ENCODE measurements around the gene PUM1. TPM values are rescaled to one million over a fixed set of nuclear protein-coding genes. Genes with fewer than 3 reads are reported as not detected.

The PUM1 gene
- total RNA-seq, 1 donor from 2014 or later = 143 TPM

- Histone ChIP-seq H3K4me1 (ENCODE audit: insufficient read depth, low read length) (peaks cover 31% of the 10 kb centered on the region), H3K79me2 (ENCODE audit: insufficient read depth, low read length) (peaks cover 50% of the 10 kb centered on the region), H3K27me3 (ENCODE audit: insufficient read depth, low read length) (no peaks in the 10 kb centered on the region), H2AFZ (ENCODE audit: low read depth, low read length) (peak overlapping the region; percentile 27), H3K27ac (ENCODE audit: low read depth, low read length) (no peak overlapping the region), H3K4me3 (ENCODE audit: insufficient read depth, low read depth, low read length) (peak overlapping the region; percentile 68), H3K9ac (ENCODE audit: low read length) (peak overlapping the region; percentile 74), H3K4me2 (ENCODE audit: low read length) (peak overlapping the region; percentile 93), H3K9me3 (ENCODE audit: insufficient read depth, low read depth, low read length) (no peaks in the 10 kb centered on the region), H4K20me1 (ENCODE audit: insufficient read depth, low read length) (peaks cover 48% of the 10 kb centered on the region), H3K36me3 (ENCODE audit: insufficient read depth, low read length) (no peaks in the 10 kb centered on the region)
- no peak for FAIRE-seq
- H3K9me3 Mint-ChIP-seq (ENCODE audit: unreplicated experiment) = no peaks in the 10 kb centered on the region
- peaks cover 20% of the 10 kb centered on the region for H3K4me1 Mint-ChIP-seq (ENCODE audit: low read depth, unreplicated experiment)
- H3K4me3 Mint-ChIP-seq (ENCODE audit: unreplicated experiment) = peak overlapping the region; percentile 94
- peak overlapping the region; percentile 82 for H3K27ac Mint-ChIP-seq (ENCODE audit: unreplicated experiment)
- peaks cover 2% of the 10 kb centered on the region for H3K27me3 Mint-ChIP-seq (ENCODE audit: low read depth, unreplicated experiment)
- H3K36me3 Mint-ChIP-seq (ENCODE audit: low read depth, unreplicated experiment) = no peaks in the 10 kb centered on the region
- TF ChIP-seq EZH2 (IDR thresholded peaks at IDR 0.05; ENCODE audit: insufficient read depth, low read length) = no peak
- TF ChIP-seq, protein P1, sequence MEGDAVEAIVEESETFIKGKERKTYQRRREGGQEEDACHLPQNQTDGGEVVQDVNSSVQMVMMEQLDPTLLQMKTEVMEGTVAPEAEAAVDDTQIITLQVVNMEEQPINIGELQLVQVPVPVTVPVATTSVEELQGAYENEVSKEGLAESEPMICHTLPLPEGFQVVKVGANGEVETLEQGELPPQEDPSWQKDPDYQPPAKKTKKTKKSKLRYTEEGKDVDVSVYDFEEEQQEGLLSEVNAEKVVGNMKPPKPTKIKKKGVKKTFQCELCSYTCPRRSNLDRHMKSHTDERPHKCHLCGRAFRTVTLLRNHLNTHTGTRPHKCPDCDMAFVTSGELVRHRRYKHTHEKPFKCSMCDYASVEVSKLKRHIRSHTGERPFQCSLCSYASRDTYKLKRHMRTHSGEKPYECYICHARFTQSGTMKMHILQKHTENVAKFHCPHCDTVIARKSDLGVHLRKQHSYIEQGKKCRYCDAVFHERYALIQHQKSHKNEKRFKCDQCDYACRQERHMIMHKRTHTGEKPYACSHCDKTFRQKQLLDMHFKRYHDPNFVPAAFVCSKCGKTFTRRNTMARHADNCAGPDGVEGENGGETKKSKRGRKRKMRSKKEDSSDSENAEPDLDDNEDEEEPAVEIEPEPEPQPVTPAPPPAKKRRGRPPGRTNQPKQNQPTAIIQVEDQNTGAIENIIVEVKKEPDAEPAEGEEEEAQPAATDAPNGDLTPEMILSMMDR (IDR thresholded peaks at IDR 0.05; ENCODE audit: insufficient read depth, low read depth, low read length) = no peak
- DNase-seq (ENCODE audit: low read depth) = no peak
Observed at GRCh38 chr1:30907481-30908315, 157.8 kb downstream of the PUM1 start.

- peaks cover 59% of the 10 kb centered on the region for H3K79me2 ChIP-seq (ENCODE audit: insufficient read depth, low read length)
- H3K27ac Mint-ChIP-seq (ENCODE audit: unreplicated experiment) = peak overlapping the region; percentile 82
- FAIRE-seq (no peak), DNase-seq (ENCODE audit: low read depth) (no peak)
- H3K27me3 Mint-ChIP-seq (ENCODE audit: low read depth, unreplicated experiment) = peaks cover 2% of the 10 kb centered on the region
- TF ChIP-seq EZH2 (IDR thresholded peaks at IDR 0.05; ENCODE audit: insufficient read depth, low read length) = no peak
- TF ChIP-seq, protein P1 (IDR thresholded peaks at IDR 0.05; ENCODE audit: insufficient read depth, low read depth, low read length) = no peak
- H3K36me3 Mint-ChIP-seq (ENCODE audit: low read depth, unreplicated experiment) = no peaks in the 10 kb centered on the region
- H3K27me3 ChIP-seq (ENCODE audit: insufficient read depth, low read length) = no peaks in the 10 kb centered on the region
- peaks cover 48% of the 10 kb centered on the region for H4K20me1 ChIP-seq (ENCODE audit: insufficient read depth, low read length)
- peak overlapping the region; percentile 94 for H3K4me3 Mint-ChIP-seq (ENCODE audit: unreplicated experiment)
- H3K9ac ChIP-seq (ENCODE audit: low read length) = no peak overlapping the region
- H2AFZ ChIP-seq (ENCODE audit: low read depth, low read length) = no peak overlapping the region
- H3K4me1 ChIP-seq (ENCODE audit: insufficient read depth, low read length) = peaks cover 39% of the 10 kb centered on the region
- no peak overlapping the region for H3K27ac ChIP-seq (ENCODE audit: low read depth, low read length)
- peak overlapping the region; percentile 93 for H3K4me2 ChIP-seq (ENCODE audit: low read length)
- H3K9me3 Mint-ChIP-seq (ENCODE audit: unreplicated experiment) = no peaks in the 10 kb centered on the region
- H3K4me1 Mint-ChIP-seq (ENCODE audit: low read depth, unreplicated experiment) = peaks cover 20% of the 10 kb centered on the region
- H3K36me3 ChIP-seq (ENCODE audit: insufficient read depth, low read length) = no peaks in the 10 kb centered on the region
- H3K9me3 ChIP-seq (ENCODE audit: insufficient read depth, low read depth, low read length) = no peaks in the 10 kb centered on the region
- peak overlapping the region; percentile 68 for H3K4me3 ChIP-seq (ENCODE audit: insufficient read depth, low read depth, low read length)
Observed at GRCh38 chr1:30906631-30907441, 158.7 kb downstream of the PUM1 start.

Measured in astrocyte (in vitro differentiated cells and primary cell).